GM18867 (cell line): ENCODE results near the gene UQCRC1.

Source experiments
- ATAC-seq: cut with Tn5 transposase; IDR thresholded peaks from one replicate; pipeline ENCODE4 v1.9.1; 2021; ENCODE audit warnings: mild to moderate bottlenecking, moderate library complexity; ENCODE audit not compliant: unreplicated experiment

The UQCRC1 gene

DNA sequence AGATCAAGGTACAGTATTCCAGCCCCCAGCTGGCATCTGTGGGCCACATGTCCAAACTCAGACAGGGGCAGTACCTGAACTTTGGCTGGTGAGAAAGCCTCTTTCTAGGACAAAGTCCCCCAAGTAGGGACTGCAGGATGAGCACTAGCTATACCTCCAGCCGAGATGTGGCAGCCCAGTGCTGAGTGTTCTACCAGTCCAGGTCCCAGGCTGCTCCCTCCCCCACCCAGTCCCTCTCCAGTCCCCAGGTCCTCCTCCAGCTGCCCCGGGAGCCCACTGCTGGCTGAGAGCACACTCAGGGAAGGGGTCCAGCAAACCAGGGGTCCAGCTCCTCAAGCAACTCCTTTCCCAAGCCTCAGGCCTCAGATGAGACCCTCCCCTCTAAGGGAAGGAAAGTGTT is 24.3 kb upstream of the UQCRC1 start:
- no peak for ATAC-seq

DNA sequence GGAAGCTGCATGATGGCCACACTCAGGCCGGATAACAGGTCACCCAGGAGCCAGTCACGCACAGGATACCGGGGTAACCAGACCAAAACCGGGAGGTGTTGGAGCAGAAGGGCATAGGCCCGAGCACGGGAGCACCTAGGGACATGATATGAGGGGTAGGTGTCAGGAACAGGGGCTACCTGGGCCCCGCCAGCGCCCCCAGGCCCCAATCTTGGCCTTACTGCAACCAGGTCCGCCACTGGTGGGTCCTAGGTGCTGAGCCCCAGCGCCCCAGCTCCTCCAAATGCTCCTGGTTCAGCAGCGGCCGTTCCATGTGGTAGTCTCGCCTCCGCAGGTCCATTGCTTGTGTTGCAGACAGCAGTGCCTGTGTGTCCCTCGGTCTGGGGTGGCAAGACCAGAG is 23.8 kb upstream of the UQCRC1 start:
- no peak for ATAC-seq

DNA sequence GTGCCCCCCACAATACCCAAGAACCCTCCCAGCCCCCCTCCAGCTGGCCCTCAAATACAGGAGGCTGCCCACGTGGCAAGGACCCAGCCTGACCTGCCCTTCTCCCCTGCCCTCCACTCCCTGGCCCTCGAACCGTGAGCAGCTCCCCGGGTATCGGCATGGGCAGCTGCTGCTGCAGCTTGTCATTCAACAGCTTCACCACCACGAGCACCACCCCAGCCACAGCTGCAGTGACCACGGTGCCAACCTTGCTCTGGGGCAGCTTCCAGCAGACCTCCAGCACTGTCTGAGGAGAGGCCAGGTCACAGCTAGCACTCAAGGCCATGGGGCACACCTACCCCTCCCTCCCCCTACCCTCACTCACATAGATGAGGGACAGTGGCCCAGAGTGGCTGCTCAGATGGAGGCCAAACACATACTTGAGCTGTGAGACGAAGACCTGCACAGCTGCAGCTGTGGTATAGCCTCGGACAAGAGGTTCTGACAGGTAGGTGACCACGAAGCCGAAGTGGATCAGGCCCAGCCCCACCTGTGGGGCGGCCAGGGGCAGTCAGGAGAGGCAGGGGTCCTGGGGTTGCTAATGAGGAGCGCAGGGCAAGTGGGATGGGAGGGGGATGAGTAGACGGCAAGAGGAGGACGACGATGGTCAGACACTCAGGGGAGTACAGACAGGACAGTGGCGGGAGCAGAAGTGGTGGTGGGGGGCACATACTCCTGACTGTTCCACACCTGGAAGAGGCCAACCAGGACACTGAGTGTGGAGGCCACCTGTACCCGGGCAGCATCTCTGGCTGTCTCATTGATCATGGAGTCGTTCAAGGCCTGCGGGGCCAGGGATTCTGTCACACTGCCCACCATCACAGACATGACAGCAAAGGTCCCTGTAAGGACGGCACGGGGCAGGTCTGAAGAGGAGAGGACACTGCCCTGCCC is 22.3 kb upstream of the UQCRC1 start:
- no peak for ATAC-seq

GRCh38 chr3:48630833-48631232 is 21.4 kb upstream of the UQCRC1 start:
- no peak for ATAC-seq

GRCh38 chr3:48630407-48630806 is 21.0 kb upstream of the UQCRC1 start:
- ATAC-seq, result no peak

DNA sequence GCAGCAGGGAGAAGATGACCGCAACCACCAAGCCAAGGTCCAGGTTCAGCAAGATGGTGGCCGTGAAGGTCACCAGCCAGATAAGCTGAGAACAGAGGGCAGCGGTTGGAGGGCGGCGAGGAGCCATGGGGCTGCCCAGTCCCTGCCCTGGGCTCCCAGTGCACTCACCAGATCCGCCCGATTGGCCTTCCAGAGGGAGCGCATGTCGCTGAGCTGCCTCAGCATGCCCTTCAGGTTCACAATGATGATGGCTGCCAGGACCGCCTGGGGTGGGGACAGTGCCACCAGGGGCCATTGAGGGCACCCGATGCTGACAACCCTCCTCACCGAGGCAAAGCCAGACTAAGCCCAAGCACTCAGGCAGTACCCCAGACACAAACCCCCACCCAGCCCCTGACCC is 20.4 kb upstream of the UQCRC1 start:
- ATAC-seq, result no peak

DNA sequence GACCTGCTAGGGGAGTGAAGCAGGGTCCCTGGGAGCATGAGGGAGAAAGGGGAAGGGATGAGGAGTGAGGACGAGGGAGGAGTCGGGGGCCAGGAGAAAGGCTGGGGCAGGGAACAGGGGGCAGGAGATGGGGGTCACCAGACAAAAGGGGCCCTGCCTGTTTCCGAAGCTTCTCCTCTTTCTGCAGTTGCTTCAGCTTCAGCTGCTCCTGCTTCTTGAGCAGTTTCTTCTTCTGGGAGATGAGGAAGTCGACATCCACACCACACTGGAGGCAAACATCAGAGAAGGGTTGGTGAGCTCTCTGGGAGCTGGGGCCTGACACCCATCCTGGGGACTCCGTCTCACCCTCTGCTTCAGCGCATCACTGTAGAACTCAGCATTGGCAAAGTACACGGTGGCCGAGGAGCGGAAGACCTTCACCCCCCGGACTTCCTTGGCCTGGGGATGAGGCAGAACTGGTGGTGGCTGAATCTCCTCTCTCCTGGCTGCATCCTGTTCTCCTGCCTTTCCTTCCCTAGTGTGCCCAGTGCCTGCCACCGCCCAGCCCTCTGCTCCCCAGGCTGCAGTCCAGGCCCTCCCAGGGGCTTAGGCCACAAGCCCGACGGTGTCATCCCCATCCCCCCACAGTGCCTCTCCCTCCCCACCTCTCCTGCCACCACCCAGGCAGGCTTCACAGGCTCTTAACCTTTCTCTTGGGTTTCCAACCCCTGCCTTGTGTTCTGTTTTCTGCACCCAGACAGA is 19.0 kb upstream of the UQCRC1 start:
- no peak for ATAC-seq

- ATAC-seq, result no peak
Observed at GRCh38 chr3:48625600-48625999, 16.2 kb upstream of the UQCRC1 start.

DNA sequence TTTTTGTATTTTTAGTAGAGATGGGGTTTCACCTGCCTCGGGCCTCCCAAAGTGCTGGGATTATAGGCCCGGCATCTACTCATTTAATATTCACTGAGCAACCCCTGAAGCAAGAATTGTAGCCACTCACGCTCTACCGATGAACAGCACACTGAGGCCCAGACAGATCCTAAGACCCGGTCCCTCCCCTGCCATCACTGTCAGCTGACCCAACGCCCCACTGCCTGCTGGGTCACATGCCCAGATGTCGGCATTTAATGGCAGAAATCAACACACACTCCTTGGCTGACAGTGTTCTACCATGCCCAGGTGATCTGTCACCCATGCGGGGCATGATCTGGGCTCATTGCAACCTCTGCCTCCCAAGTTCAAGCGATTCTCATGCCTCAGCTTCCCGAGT is 15.3 kb upstream of the UQCRC1 start:
- ATAC-seq, result no peak

GRCh38 chr3:48623851-48624547 is 14.6 kb upstream of the UQCRC1 start:
- ATAC-seq, result no peak

GRCh38 chr3:48621461-48621869 is 12.0 kb upstream of the UQCRC1 start, which contains the start of gene TMEM89:
TSS of gene TMEM89 (minus strand) at chr3:48621769. CDS start at chr3:48621756, 13 bp downstream.
- no peak for ATAC-seq

GRCh38 chr3:48619541-48620524 is 10.4 kb upstream of the UQCRC1 start:
- ATAC-seq, result no peak

GRCh38 chr3:48617559-48617958 is 8.1 kb upstream of the UQCRC1 start:
- ATAC-seq, result no peak

GRCh38 chr3:48614044-48614443 is 4.6 kb upstream of the UQCRC1 start:
- ATAC-seq, result no peak

DNA sequence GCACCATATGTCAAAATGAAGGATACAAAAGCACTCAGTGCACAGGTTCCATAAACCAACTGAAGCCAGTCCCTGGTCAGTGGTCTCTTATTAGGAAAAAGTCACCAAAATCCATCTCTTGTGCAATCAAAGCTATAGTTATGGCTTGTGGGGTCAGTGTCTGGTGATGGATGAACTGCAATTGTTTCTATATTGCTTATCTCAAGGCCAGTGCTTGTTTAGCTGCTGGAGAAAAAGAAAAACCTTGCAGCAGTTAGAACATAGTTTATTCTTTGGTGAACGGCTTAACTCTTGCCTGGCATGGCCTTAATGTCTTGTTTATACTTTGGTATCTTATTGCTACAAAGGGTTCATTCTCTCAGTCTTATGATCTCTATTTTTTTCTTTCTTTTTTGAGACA is 2.9 kb upstream of the UQCRC1 start:
- ATAC-seq, result no peak

GRCh38 chr3:48607519-48607918 is 1.9 kb downstream of the UQCRC1 start:
- ATAC-seq, result no peak

DNA sequence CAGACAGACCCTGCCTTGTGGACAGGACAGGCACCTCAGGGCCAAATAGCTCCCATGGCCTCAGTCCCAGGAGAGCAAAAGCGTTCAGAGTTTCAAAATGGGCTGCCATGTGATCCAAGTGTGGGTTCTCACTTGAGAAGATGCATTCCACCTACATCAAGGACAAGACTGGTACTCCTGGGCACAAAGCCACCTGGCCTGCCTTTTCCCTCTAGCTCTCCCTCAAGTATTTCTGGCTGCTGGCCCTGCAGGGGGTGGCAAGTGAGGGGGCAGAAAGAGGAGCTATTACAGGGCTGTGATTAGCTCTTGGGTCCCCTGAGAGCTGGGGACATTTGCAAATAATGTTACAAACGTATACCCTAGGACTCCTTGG is 7.8 kb downstream of the UQCRC1 start:
- ATAC-seq, result no peak

DNA sequence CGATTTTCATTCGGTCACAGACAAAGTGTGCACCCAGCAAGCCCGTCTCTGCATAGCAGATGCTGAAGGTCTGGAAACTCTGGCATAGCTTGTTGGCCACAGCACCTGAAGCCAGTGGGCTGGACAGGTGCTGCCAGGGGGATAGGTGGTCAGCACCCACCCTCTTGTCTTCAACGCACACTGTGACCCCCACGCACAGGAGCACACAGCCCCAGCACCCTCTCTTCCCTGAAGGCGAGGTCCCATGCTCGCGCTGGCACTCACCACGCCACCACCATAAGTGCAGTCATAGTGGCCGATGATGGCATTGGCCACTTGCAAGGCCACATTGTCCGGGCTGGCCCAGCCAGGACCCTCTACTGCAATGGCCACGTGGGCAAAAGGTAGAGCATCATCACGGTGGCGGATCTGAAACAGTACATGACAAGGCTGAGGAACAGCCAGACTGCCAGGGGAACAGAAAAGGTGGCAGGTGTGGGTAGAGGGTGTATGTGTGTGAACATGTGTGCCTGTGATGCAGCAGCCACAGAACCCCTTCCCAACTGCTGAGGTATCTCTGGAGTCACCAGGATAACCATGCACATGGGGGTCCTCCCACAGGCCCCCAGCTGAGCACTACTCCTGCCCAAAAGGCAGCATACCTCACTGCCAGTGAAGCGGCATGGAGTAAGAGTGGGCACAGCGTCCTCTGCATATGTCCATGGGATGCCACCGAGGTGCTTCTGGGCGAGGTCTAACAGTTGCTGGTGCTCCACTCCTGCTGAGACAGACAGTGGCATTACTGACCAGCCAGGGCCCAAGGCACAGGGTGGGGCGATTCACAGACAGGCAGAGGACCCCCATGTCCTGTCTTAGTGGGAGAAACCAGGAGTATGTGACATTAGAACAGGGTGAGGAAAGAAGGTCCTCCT is 8.5 kb downstream of the UQCRC1 start:
- no peak for ATAC-seq
